Fibroblast of lung (primary cell): ENCODE results near the gene PPP1R1A. TPM values are rescaled to one million over a fixed set of nuclear protein-coding genes. Genes with fewer than 3 reads are reported as not detected.

Source experiments
- DNase-seq, 2 donors: peaks; one replicate each; pipeline versions ENCODE4 v3.0.0 to v3.0.0-alpha.2; 2010; ENCODE audit warnings: low read depth in 2 of 2
- H2AFZ ChIP-seq: 2 replicates; pipeline ENCODE4 v1.5.1; 2012; ENCODE audit warnings: low read length, control low read depth, inconsistent platforms
- H3K27ac ChIP-seq: 2 replicates; pipeline ENCODE4 v1.5.1; 2011; ENCODE audit warnings: low read length, control low read depth; ENCODE audit not compliant: insufficient read depth
- H3K27me3 ChIP-seq: 2 replicates; pipeline ENCODE4 v1.5.1; 2011; ENCODE audit warnings: mild to moderate bottlenecking, low read length; ENCODE audit not compliant: control insufficient read depth, insufficient read depth
- H3K36me3 ChIP-seq: 2 replicates; pipeline ENCODE4 v1.5.1; 2011; ENCODE audit warnings: low read length; ENCODE audit not compliant: control insufficient read depth, insufficient read depth
- H3K4me1 ChIP-seq: 2 replicates; pipeline ENCODE4 v1.5.1; 2011; ENCODE audit warnings: low read length; ENCODE audit not compliant: control insufficient read depth, insufficient read depth; ENCODE audit errors: extremely low read depth
- H3K4me2 ChIP-seq: 2 replicates; pipeline ENCODE4 v1.5.1; 2011; ENCODE audit warnings: low read length, control low read depth; ENCODE audit not compliant: insufficient read depth; ENCODE audit errors: extremely low read depth
- H3K4me3 ChIP-seq, 4 experiments: fragments of 200-600 bp in 1 of 4; sonication (generic) in 1 of 4; replicated peaks in 1 of 4; 2 replicates each; pipeline ENCODE4 v1.5.1; 2011 to 2016; ENCODE audit warnings: low read length in 4 of 4, low read depth in 3 of 4, mild to moderate bottlenecking in 3 of 4, control low read depth in 2 of 4, inconsistent platforms in 1 of 4, mixed read lengths in 1 of 4; ENCODE audit not compliant: insufficient read depth in 1 of 4; ENCODE audit errors: control extremely low read depth in 1 of 4
- H3K79me2 ChIP-seq: 2 replicates; pipeline ENCODE4 v1.5.1; 2012; ENCODE audit warnings: mild to moderate bottlenecking, low read length, inconsistent platforms; ENCODE audit not compliant: control insufficient read depth, insufficient read depth
- H3K9ac ChIP-seq: 2 replicates; pipeline ENCODE4 v1.5.1; 2011; ENCODE audit warnings: mild to moderate bottlenecking, low read length, control low read depth; ENCODE audit not compliant: insufficient read depth
- H3K9me3 ChIP-seq: 2 replicates; pipeline ENCODE4 v1.5.1; 2012; ENCODE audit warnings: low read depth, low read length; ENCODE audit not compliant: control insufficient read depth, insufficient read depth
- H4K20me1 ChIP-seq: 2 replicates; pipeline ENCODE4 v1.5.1; 2011; ENCODE audit warnings: low read length; ENCODE audit not compliant: control insufficient read depth, insufficient read depth; ENCODE audit errors: extremely low read depth
- EZH2 ChIP-seq: IDR thresholded peaks from 2 replicates; pipeline ENCODE4 v1.5.1; 2012; ENCODE audit warnings: low read length, control low read depth, mild to moderate bottlenecking; ENCODE audit errors: missing control alignments
- polyA plus RNA-seq, 2 donors: library from polyadenylated mRNA; depleted of rRNA in 1 of 2; stranded (reverse) in 1 of 2; unstranded in 1 of 2; fragments of >200 nt; gene quantifications; 2 replicates each; pipeline ENCODE4 v1.2.1, GENCODE V29; 2011 to 2012; ENCODE audit warnings: missing spikeins in 1 of 2
- total RNA-seq: library from RNA; depleted of rRNA; stranded (reverse); fragments of >200 nt; gene quantifications from 2 replicates; pipeline ENCODE4 v1.2.1, GENCODE V29; 2014
- TF ChIP-seq, protein P1 (sequence below), 2 donors: IDR thresholded peaks in 1 of 2; conservative IDR thresholded peaks in 1 of 2; 1 replicate in 1 of 2; 2 replicates in 1 of 2; pipeline ENCODE4 v1.5.1; 2011 to 2012; ENCODE audit warnings: low read length in 2 of 2, control low read depth in 1 of 2, inconsistent platforms in 1 of 2, low read depth in 1 of 2, mild to moderate bottlenecking in 1 of 2

PPP1R1A gene
- total and polyA plus RNA-seq, 2 donors (not counting 1 experiment from before 2014, with no cell fraction given): not detected

- Histone ChIP-seq H2AFZ (no peak overlapping the region), H3K9ac (no peak overlapping the region), H3K4me3 (no peak overlapping the region), H3K79me2 (no peaks in the 10 kb centered on the region), H3K4me2 (no peak overlapping the region), H3K27ac (no peak overlapping the region), H3K4me1 (no peaks in the 10 kb centered on the region), H4K20me1 (no peaks in the 10 kb centered on the region), H3K9me3 (no peaks in the 10 kb centered on the region), H3K36me3 (no peaks in the 10 kb centered on the region), H3K27me3 (peaks cover 12% of the 10 kb centered on the region)
- no peak for DNase-seq
- no peak for TF ChIP-seq EZH2
- TF ChIP-seq, protein P1, sequence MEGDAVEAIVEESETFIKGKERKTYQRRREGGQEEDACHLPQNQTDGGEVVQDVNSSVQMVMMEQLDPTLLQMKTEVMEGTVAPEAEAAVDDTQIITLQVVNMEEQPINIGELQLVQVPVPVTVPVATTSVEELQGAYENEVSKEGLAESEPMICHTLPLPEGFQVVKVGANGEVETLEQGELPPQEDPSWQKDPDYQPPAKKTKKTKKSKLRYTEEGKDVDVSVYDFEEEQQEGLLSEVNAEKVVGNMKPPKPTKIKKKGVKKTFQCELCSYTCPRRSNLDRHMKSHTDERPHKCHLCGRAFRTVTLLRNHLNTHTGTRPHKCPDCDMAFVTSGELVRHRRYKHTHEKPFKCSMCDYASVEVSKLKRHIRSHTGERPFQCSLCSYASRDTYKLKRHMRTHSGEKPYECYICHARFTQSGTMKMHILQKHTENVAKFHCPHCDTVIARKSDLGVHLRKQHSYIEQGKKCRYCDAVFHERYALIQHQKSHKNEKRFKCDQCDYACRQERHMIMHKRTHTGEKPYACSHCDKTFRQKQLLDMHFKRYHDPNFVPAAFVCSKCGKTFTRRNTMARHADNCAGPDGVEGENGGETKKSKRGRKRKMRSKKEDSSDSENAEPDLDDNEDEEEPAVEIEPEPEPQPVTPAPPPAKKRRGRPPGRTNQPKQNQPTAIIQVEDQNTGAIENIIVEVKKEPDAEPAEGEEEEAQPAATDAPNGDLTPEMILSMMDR (conservative IDR thresholded peaks at IDR 0.05 in 1 of 2, IDR thresholded peaks at IDR 0.05 in 1 of 2; ENCODE audit: low read depth in 1 of 2, low read length in 2 of 2): no peak
These were observed 50.2 kb downstream of the PPP1R1A start for GRCh38 chr12:54538136-54538700.

GRCh38 chr12:54535474-54535873 lies 53.0 kb downstream of the PPP1R1A start:
- H3K4me1 ChIP-seq: no peaks in the 10 kb centered on the region
- H3K4me2 ChIP-seq: no peak overlapping the region
- no peak overlapping the region for H3K27ac ChIP-seq
- no peak overlapping the region for H3K9ac ChIP-seq
- H2AFZ ChIP-seq: no peak overlapping the region
- H4K20me1 ChIP-seq: no peaks in the 10 kb centered on the region
- no peak for DNase-seq
- TF ChIP-seq EZH2: no peak
- TF ChIP-seq, protein P1 (conservative IDR thresholded peaks at IDR 0.05 in 1 of 2, IDR thresholded peaks at IDR 0.05 in 1 of 2; ENCODE audit: low read depth in 1 of 2, low read length in 2 of 2): no peak
- H3K4me3 ChIP-seq: no peak overlapping the region
- H3K27me3 ChIP-seq: peaks cover 18% of the 10 kb centered on the region
- no peaks in the 10 kb centered on the region for H3K79me2 ChIP-seq
- no peaks in the 10 kb centered on the region for H3K36me3 ChIP-seq
- no peaks in the 10 kb centered on the region for H3K9me3 ChIP-seq

DNA sequence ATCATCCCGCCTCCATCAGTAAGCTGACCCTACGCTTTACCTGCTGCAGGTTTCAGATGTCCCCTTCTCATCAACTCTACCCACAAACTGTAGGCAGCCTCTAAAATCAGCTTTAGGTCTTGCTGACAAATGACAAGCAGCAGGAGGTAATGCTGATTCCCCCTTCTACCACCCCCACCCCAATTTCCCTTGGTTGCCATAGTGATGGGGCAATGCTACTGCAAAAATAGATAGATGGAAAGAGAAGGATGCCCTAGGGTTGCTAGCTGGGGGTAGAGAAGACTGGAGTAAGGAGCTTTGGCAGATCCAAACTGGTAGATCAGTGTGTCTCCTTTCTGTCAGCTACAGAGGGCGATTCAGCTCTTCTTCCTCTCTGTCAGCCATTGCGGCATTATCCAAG lies 58.9 kb downstream of the PPP1R1A start:
- no peak overlapping the region for H2AFZ ChIP-seq
- no peaks in the 10 kb centered on the region for H3K9me3 ChIP-seq
- no peaks in the 10 kb centered on the region for H3K79me2 ChIP-seq
- no peak overlapping the region for H3K9ac ChIP-seq
- no peak overlapping the region for H3K27ac ChIP-seq
- H4K20me1 ChIP-seq: no peaks in the 10 kb centered on the region
- H3K4me3 ChIP-seq: no peak overlapping the region
- peaks cover 16% of the 10 kb centered on the region for H3K27me3 ChIP-seq
- no peak for TF ChIP-seq EZH2
- TF ChIP-seq, protein P1 (conservative IDR thresholded peaks at IDR 0.05 in 1 of 2, IDR thresholded peaks at IDR 0.05 in 1 of 2; ENCODE audit: low read depth in 1 of 2, low read length in 2 of 2): no peak
- H3K36me3 ChIP-seq: no peaks in the 10 kb centered on the region
- no peak for DNase-seq
- no peak overlapping the region for H3K4me2 ChIP-seq
- H3K4me1 ChIP-seq: no peaks in the 10 kb centered on the region

Other genes with a start within 250 kb of the PPP1R1A start
- not detected in 2 replicates for gene GPR84, start 224.2 kb downstream of the PPP1R1A start, total RNA-seq
- gene GPR84, start 224.2 kb downstream of the PPP1R1A start, polyA plus RNA-seq: 0.03 TPM in 1 of 2 replicates, not detected in the other
- 2.3 and 3.3 TPM in 2 replicates for gene ZNF385A, start 203.9 kb downstream of the PPP1R1A start, total RNA-seq
- 0.64 and 0.69 TPM in 2 replicates for gene ZNF385A, start 203.9 kb downstream of the PPP1R1A start, polyA plus RNA-seq
- gene ITGA5, start 169.4 kb downstream of the PPP1R1A start, total RNA-seq: 133 and 232 TPM in 2 replicates
- gene ITGA5, start 169.4 kb downstream of the PPP1R1A start, polyA plus RNA-seq: 162 and 199 TPM in 2 replicates
- not detected in 2 replicates for gene GTSF1, start 115.1 kb downstream of the PPP1R1A start, total RNA-seq
- gene GTSF1, start 115.1 kb downstream of the PPP1R1A start, polyA plus RNA-seq: not detected in 2 replicates
- gene NCKAP1L, start 90.9 kb downstream of the PPP1R1A start, total RNA-seq: under 0.01 TPM in 2 replicates
- 0.01 and 0.02 TPM in 2 replicates for gene NCKAP1L, start 90.9 kb downstream of the PPP1R1A start, polyA plus RNA-seq
- not detected in 2 replicates for gene PDE1B, start 39.1 kb downstream of the PPP1R1A start, total RNA-seq
- not detected in 2 replicates for gene PDE1B, start 39.1 kb downstream of the PPP1R1A start, polyA plus RNA-seq
- gene LACRT, start 46.2 kb upstream of the PPP1R1A start, total RNA-seq: not detected in 2 replicates
- not detected in 2 replicates for gene LACRT, start 46.2 kb upstream of the PPP1R1A start, polyA plus RNA-seq
- gene DCD, start 59.7 kb upstream of the PPP1R1A start, total RNA-seq: not detected in 2 replicates
- not detected in 2 replicates for gene DCD, start 59.7 kb upstream of the PPP1R1A start, polyA plus RNA-seq